Urinary bladder (tissue), 4 donors: ENCODE measurements around the gene ZDHHC24. TPM values are rescaled to one million over a fixed set of nuclear protein-coding genes. Genes with fewer than 3 reads are reported as not detected.

Experiments
- DNase-seq: peaks from one replicate; pipeline ENCODE4 v3.0.0-alpha.2; 2015; ENCODE audit errors: extremely low spot score
- H3K27ac ChIP-seq: one replicate; pipeline ENCODE4 v1.5.1; 2013; ENCODE audit warnings: low read depth, mild to moderate bottlenecking, moderate library complexity
- H3K36me3 ChIP-seq: one replicate; pipeline ENCODE4 v1.6.1; 2013; ENCODE audit warnings: mild to moderate bottlenecking, moderate library complexity; ENCODE audit not compliant: insufficient read depth
- H3K4me1 ChIP-seq: one replicate; pipeline ENCODE4 v1.6.1; 2013; ENCODE audit warnings: mild to moderate bottlenecking, moderate library complexity; ENCODE audit not compliant: insufficient read depth
- H3K4me3 ChIP-seq: one replicate; pipeline ENCODE4 v1.5.1; 2013; ENCODE audit warnings: low read depth, low read length
- WGBS: extraction: QIAGEN DNeasy Blood & Tissue Kit; methylation state at CpG from one replicate; pipeline ENCODE4 v1.1.7; 2013; 5-methylcytosine and 5-hydroxymethylcytosine counted together
- polyA plus RNA-seq: library from polyadenylated mRNA; stranded (reverse); fragments of 200-250 nt; gene quantifications from one replicate; pipeline ENCODE4 v1.2.3, GENCODE V29; 2013
- total RNA-seq: library from RNA; depleted of rRNA; stranded (reverse); fragments of >200 nt; gene quantifications from one replicate; pipeline ENCODE4 v1.2.3, GENCODE V29; 2014
- donor health status: healthy with polysubstance abuse.
- donor health status: healthy.

ZDHHC24 gene
- total and polyA plus RNA-seq, 2 donors = 5.0 to 11.4 TPM

- no peaks in the 10 kb centered on the region for H3K36me3 ChIP-seq
- DNase-seq = no peak
- 76% methylated on average over 14 of the region's 14 CpGs for WGBS
- H3K4me3 ChIP-seq = no peak overlapping the region
- H3K4me1 ChIP-seq = no peaks in the 10 kb centered on the region
- no peak overlapping the region for H3K27ac ChIP-seq
Observed at GRCh38 chr11:66561178-66561974, 15.5 kb upstream of the ZDHHC24 start.

GRCh38 chr11:66559866-66560676 lies 14.2 kb upstream of the ZDHHC24 start:
- WGBS = 81% methylated on average over 27 of the region's 27 CpGs
- Histone ChIP-seq H3K36me3 (no peaks in the 10 kb centered on the region), H3K27ac (no peak overlapping the region), H3K4me1 (no peaks in the 10 kb centered on the region), H3K4me3 (no peak overlapping the region)
- no peak for DNase-seq

DNA sequence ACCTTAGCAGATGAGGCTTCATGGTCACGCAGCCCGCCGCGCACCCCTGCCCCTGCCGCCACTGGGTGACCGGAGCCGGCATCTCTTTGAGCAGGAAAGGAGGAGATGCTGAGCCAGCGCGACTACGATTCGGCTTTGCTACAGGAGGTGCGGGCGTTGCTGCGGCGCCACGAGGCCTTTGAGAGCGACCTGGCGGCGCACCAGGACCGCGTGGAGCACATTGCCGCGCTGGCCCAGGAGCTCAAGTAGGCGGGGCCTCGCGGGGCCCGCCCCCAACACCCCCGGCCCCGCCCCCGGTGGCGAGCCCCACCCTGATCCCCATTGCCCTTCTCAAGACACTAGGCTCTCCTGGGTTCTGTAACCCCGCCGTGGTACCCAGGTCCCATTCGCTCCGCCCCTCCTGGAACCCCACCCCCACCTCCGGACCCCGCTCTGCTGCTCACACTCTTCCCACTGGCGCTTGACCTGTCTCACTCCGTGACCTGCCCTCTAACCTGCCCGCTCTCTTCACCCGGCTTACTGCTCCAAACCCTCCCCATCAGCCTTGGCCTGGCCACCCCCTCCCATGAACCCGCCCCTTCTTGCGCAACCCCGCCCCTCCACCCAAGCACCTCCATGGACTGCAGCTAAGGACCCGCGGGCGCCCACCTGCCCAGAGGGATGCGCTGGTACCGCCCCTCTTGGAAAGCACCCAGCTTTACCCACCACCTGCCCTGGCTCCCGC lies 13.5 kb upstream of the ZDHHC24 start:
- no peak overlapping the region for H3K4me3 ChIP-seq
- WGBS = 14% methylated on average over 50 of the region's 50 CpGs
- H3K36me3 ChIP-seq = no peaks in the 10 kb centered on the region
- H3K27ac ChIP-seq = no peak overlapping the region
- no peaks in the 10 kb centered on the region for H3K4me1 ChIP-seq
- no peak for DNase-seq

- Histone ChIP-seq H3K27ac (no peak overlapping the region), H3K4me1 (no peaks in the 10 kb centered on the region), H3K4me3 (no peak overlapping the region), H3K36me3 (no peaks in the 10 kb centered on the region)
- 91% methylated on average over 24 of the region's 24 CpGs for WGBS
- DNase-seq = no peak
Observed at GRCh38 chr11:66557733-66558326, 12.0 kb upstream of the ZDHHC24 start.

DNA sequence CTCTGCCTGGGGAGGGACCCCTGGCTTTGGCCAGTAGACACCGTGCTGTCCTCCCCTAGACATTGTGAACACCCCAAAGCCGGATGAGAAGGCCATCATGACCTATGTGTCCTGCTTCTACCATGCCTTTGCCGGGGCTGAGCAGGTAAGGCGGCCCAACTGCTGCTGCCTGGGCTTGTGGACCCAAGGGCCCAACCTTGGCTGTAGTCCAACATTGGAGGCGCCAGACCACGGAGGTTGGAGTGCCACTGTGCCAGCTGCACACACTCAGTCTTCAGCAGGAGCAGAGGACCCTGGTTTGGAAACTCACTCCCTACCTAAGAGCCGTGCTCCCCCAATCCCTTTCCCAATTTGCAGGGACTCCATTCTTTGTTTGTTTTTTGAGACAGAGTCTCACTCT lies 10.2 kb upstream of the ZDHHC24 start:
- no peaks in the 10 kb centered on the region for H3K36me3 ChIP-seq
- WGBS = 87% methylated on average over 7 of the region's 7 CpGs
- no peak overlapping the region for H3K27ac ChIP-seq
- DNase-seq = no peak
- no peak overlapping the region for H3K4me3 ChIP-seq
- no peaks in the 10 kb centered on the region for H3K4me1 ChIP-seq

DNA sequence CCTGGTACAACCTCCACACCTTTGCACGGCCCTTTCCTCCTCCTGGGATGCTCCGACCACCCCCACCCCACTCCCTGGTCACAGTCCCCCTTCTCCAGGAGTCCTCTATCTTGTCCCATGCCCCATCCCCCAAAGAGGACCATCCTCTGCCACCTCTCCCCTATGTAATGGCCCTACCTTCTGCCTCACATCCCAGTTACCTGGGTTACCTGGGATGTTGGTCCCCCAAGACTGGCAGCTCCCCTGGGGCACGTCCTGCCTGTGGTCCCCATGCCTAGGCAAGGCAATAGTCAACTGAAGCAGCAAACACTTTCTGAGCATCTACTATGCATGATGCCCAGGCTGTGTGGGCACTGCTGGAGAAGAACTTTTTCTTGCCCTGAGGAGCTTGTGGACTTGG lies 9.6 kb upstream of the ZDHHC24 start:
- no peak for DNase-seq
- Histone ChIP-seq H3K4me3 (no peak overlapping the region), H3K36me3 (no peaks in the 10 kb centered on the region), H3K27ac (no peak overlapping the region), H3K4me1 (no peaks in the 10 kb centered on the region)
- WGBS = 72% methylated on average over 3 of the region's 3 CpGs

GRCh38 chr11:66554602-66555001 lies 8.8 kb upstream of the ZDHHC24 start:
- no peak for DNase-seq
- WGBS = 74% methylated on average over 5 of the region's 5 CpGs
- H3K36me3 ChIP-seq = no peaks in the 10 kb centered on the region
- H3K27ac ChIP-seq = no peak overlapping the region
- no peak overlapping the region for H3K4me3 ChIP-seq
- H3K4me1 ChIP-seq = no peaks in the 10 kb centered on the region

GRCh38 chr11:66550887-66551286 lies 5.0 kb upstream of the ZDHHC24 start:
- 83% methylated on average over 4 of the region's 4 CpGs for WGBS
- Histone ChIP-seq H3K4me3 (no peak overlapping the region), H3K27ac (no peak overlapping the region), H3K36me3 (no peaks in the 10 kb centered on the region), H3K4me1 (no peaks in the 10 kb centered on the region)
- DNase-seq = no peak

DNA sequence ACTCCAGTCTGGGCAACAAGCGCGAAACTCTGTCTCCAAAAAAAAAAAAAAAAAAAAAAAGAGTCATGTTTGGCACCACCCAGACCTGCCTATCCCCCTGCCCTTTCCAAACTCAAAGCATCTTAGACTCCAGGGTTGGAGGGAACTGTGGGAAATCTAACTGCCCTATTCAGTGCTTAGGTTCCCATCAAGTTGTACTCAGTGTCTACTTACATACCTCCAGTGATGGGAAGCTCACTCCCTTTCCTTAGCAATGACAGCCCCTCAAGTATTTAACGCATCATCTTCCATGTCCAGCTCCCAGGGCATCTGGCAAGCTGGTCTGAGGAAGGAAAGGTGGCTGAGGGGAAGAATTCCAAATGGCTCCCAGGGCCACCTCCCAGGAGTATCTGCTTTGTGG lies 3.8 kb upstream of the ZDHHC24 start:
- no peak for DNase-seq
- WGBS = 92% methylated on average over 3 of the region's 3 CpGs
- Histone ChIP-seq H3K4me3 (no peak overlapping the region), H3K4me1 (no peaks in the 10 kb centered on the region), H3K27ac (no peak overlapping the region), H3K36me3 (no peaks in the 10 kb centered on the region)

- Histone ChIP-seq H3K36me3 (no peaks in the 10 kb centered on the region), H3K4me3 (no peak overlapping the region), H3K27ac (no peak overlapping the region), H3K4me1 (no peaks in the 10 kb centered on the region)
- no peak for DNase-seq
- whole genome bisulfite sequencing = 51% methylated on average over 16 of the region's 16 CpGs
Observed at GRCh38 chr11:66548774-66549630, 3.2 kb upstream of the ZDHHC24 start.

DNA sequence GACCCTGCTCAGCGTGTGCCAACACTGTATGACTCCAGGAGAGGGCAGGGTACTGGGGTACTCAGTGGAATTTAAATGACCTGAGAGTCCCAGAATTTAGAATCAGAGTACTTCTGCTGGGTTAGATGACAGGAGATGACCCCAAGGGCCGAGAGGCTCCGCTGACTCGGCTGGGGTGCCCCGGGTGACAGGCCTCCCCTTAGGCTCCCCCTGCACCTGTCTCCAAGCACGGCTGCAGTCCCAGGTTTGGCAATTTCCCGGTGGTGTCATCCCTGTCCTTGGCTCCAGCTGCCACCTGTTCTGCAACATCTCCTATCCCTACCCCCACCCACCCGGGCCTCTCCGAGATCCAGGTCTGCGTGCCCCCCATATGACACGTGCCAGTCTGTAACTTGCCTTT lies 2.2 kb upstream of the ZDHHC24 start:
- Histone ChIP-seq H3K4me3 (no peak overlapping the region), H3K4me1 (no peaks in the 10 kb centered on the region), H3K27ac (no peak overlapping the region), H3K36me3 (peaks cover 3% of the 10 kb centered on the region)
- 43% methylated on average over 11 of the region's 11 CpGs for WGBS
- no peak for DNase-seq

- DNase-seq = no peak
- 39% methylated on average over 5 of the region's 5 CpGs for WGBS
- Histone ChIP-seq H3K36me3 (peaks cover 3% of the 10 kb centered on the region), H3K4me3 (no peak overlapping the region), H3K27ac (no peak overlapping the region), H3K4me1 (no peaks in the 10 kb centered on the region)
Observed at GRCh38 chr11:66547662-66548009, 1.8 kb upstream of the ZDHHC24 start.
